HG03378 (cell line): ENCODE data around the gene CLMN.
A peak's percentile ranks its signal among the peaks of the same experiment; 100 is the strongest.

Source experiments
- ATAC-seq: cut with Tn5 transposase; IDR thresholded peaks from one replicate; pipeline ENCODE4 v1.9.1; 2021; ENCODE audit warnings: mild to moderate bottlenecking, moderate library complexity; ENCODE audit not compliant: unreplicated experiment

CLMN gene

GRCh38 chr14:95245334-95245733 lies 74.4 kb downstream of the CLMN start:
- no peak for ATAC-seq

DNA sequence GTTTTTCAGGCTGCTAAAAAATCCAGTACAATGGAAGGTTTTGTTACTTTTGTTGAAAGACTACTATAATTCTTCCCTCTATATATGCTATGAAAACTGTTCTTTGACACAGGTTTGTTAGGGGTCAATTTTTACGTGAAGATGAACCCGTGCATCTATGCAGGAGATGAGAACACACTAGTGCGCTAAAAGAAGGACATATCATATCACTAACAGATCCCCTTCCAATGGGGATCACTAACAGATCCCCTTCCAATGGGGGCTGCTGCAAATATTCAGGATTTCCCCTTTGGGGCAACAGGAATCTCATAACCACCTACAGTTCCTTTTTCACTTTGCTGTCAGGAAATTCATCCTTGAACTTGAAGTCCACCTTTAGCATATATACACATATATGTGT lies 75.1 kb downstream of the CLMN start:
- ATAC-seq: no peak

GRCh38 chr14:95242870-95243269 lies 76.8 kb downstream of the CLMN start:
- ATAC-seq: no peak

DNA sequence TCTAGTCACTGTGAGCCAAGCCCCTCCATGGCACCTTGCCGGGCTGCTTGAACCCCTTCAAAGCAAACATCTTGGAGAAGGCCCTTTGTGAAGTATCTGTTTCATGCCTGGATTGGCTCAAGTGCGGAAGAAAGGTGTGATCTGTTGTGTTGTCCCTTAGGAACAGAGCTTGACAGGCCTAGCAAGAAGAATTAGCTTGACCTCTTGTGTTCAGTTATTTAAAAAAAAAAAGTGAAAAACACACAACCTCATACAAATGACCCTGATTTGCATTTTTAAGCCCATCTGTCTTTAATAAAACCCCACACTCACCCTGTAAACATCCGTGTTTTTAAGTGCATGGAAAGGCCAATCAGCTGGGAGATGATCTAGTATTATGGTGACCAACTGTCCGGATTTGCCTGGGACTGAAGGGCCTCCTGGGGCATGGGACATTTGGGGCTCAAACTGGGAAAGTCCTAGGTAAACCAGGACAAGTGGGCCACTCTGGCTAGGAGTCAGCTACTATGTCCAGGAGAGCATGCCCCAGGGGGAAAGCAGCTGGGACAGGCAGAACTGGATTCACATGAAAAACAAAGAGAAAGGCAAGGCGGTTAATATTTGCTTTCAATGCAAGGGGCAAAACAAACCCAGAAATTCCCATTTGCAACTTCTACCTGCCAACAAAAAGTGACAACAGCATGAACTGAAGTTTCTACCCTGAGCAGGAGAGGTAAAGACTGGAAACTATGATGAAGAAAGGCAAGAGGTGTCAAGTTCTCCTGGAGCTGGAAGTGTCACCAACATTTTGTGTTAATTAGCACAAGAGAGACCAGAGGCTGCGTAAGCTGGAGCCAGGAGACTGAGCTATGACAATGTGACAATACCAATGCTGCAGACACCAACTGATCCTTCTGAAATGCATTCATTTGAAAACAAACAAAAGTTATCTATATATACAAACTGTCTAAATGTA lies 78.6 kb downstream of the CLMN start:
- no peak for ATAC-seq

GRCh38 chr14:95238487-95239298 lies 81.0 kb downstream of the CLMN start:
- no peak for ATAC-seq

- ATAC-seq: no peak
Observed at GRCh38 chr14:95237958-95238340, 81.8 kb downstream of the CLMN start.

GRCh38 chr14:95237121-95237957 lies 82.4 kb downstream of the CLMN start:
- ATAC-seq: no peak

GRCh38 chr14:95236221-95236620 lies 83.5 kb downstream of the CLMN start:
- no peak for ATAC-seq

- ATAC-seq: no peak
Observed at GRCh38 chr14:95235767-95236166, 83.9 kb downstream of the CLMN start.

- ATAC-seq: no peak
Observed at GRCh38 chr14:95235351-95235750, 84.4 kb downstream of the CLMN start.

DNA sequence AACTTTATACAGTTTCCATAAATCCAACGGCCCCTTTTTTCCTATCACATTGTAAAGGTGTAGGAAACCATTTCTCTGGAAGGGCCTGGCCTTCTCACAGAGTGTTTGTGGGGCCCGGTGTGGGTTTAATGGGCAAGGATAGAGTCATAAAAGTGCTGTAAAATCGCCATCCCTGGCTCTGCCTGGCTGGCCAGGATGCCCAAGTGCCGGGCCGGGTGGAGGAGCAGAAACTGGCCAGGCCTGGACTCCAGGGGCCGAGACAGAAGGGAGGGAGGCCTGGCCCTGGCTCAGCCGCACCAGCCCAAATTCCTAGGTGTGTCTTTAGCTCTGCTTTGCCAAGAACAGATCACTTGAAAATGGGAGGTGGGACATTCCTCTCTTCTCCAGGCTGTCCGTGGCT lies 85.3 kb downstream of the CLMN start:
- no peak for ATAC-seq

DNA sequence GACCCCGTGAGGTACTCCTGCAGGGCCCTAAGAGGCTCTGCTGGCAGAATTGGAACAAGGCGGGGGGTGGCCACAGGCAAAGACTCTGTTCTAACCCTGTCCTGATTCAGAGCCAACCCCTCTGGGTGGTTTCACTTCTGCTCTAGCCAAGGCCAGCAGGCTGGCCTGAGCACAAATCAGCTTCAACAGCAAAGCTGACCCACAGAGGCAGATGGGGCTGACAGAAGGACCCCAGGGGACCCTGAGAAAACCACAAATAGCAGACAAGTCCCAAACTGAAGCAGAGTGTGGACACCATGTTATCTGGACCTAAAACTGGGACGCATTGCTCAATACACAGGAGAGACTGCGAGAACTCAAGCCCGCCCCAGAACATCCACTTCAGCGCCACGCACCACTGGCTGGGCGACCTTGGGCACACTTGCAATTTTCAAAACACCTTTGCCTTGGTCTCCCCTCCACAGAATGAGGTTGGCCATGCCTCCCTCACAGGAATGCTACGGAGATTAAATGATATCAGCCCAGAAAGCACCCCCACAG lies 85.9 kb downstream of the CLMN start:
- peak; percentile 93 for ATAC-seq

DNA sequence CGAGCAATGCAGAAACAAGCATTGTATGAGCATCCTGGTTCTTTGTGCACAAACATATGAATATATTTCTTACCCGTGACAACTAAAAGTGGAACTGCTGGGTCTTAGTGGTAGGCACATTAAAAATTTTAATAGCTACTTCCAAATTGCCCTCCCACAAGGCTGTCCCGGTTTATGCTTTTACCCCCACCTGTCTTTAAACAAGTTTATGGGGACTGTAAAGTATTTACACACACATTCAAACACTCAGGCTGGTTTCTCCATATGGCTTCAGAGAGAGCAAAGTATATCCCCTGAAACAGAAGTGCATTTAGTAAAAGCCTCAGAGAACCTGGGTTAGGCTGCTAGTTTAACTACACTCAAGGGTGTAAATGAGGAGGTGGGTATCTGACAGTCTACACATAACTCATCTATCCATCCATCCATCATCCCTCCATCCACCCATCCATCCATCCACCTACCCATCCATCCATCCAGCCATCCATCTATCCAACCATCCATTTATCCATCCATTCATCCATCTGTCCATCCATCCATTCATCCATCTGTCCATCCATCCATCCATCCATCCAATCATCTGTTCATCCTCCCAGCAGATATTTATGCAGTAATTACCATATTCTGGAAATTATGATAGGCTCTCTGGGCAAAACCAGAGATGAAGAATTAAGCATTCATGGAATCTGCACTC lies 86.7 kb downstream of the CLMN start:
- no peak for ATAC-seq

DNA sequence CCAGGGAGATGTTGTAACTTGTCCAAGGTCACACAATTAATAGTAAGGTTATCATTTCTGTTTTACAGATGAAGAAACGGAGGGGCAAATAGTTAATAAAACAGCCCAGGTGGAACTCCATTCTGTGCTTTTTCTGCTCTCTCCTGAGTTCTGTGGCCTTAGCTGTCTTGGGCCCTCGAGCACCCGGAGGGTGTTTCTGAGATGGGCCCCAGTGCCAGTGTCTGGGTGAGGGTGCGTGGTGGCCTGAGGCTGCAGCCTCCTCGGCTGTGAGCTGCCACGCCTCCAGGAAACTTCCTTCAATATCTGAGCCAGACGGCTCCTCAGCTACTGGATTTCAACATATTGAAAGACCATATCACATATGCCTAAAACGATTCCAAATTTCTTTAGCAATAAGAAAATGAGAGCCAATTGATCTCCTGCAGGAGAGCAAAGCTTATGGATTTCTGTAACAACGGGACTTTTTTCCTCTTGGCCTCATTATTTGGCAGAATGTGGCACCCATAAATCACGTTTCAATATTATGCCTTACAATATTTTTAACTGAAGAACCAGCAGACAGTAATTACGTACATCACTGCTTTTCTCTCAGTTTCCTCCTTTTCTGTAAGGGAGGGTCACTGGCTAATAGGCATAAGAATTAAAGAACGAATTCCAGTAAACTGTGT lies 87.6 kb downstream of the CLMN start:
- ATAC-seq: no peak

GRCh38 chr14:95229749-95230148 lies 90.0 kb downstream of the CLMN start:
- no peak for ATAC-seq

- ATAC-seq: no peak
Observed at GRCh38 chr14:95228240-95228639, 91.5 kb downstream of the CLMN start.

DNA sequence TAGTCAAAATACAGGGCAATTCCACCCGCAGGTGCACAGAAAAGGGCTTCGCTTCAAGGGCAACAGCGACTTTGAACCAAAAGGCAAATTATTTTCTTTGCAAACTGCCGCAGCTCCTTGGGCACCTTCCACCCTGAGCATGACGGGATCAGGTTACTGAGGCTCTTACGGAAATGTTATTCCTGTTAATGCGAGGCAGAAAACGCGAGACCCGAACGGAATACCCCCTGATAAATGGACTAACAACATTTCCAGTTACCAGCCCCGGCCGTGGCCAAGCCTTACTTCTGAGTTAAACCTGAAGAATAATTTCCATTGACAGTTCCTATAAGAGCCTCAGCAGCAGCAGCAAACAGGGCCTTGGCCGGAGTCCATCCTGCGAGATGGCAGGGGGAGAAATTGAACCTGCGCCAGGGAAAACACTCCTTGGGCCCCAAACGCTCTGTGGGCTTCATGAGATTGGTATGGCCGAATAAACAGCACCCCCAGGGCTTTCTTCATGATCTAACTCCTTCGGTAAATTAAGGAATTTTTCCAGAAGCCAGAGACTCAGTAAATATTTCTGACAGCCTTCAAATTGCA lies 92.3 kb downstream of the CLMN start:
- ATAC-seq: no peak

- ATAC-seq: no peak
Observed at GRCh38 chr14:95226801-95227200, 92.9 kb downstream of the CLMN start.

- ATAC-seq: no peak
Observed at GRCh38 chr14:95225251-95225887, 94.3 kb downstream of the CLMN start.
